ENCODE results near the gene TIMM22. TPM values are rescaled to one million over a fixed set of nuclear protein-coding genes. Genes with fewer than 3 reads are reported as not detected.

The TIMM22 gene
- total RNA-seq, 1 donor from 2014 or later = 9.1 TPM

GRCh38 chr17:979539-980405 lies 17.2 kb upstream of the TIMM22 start, which contains the start of gene NXN:
NXN (minus strand) TSS chr17:979776.
- Histone ChIP-seq H3K9me3 (no peaks in the 10 kb centered on the region), H3K36me3 (no peaks in the 10 kb centered on the region), H3K27ac (peak within 1 kb of the TSS; percentile 74), H3K27me3 (ENCODE audit: low read depth) (no peaks in the 10 kb centered on the region), H3K4me1 (peaks cover 48% of the 10 kb centered on the region), H3K4me3 (peak within 1 kb of the TSS; percentile 72)
- DNase-seq = peak; percentile 89
- intact Hi-C loops (cut with DNase I) = no loop called here
- peak; percentile 95 to 98 for ATAC-seq
- TF ChIP-seq, protein P1, sequence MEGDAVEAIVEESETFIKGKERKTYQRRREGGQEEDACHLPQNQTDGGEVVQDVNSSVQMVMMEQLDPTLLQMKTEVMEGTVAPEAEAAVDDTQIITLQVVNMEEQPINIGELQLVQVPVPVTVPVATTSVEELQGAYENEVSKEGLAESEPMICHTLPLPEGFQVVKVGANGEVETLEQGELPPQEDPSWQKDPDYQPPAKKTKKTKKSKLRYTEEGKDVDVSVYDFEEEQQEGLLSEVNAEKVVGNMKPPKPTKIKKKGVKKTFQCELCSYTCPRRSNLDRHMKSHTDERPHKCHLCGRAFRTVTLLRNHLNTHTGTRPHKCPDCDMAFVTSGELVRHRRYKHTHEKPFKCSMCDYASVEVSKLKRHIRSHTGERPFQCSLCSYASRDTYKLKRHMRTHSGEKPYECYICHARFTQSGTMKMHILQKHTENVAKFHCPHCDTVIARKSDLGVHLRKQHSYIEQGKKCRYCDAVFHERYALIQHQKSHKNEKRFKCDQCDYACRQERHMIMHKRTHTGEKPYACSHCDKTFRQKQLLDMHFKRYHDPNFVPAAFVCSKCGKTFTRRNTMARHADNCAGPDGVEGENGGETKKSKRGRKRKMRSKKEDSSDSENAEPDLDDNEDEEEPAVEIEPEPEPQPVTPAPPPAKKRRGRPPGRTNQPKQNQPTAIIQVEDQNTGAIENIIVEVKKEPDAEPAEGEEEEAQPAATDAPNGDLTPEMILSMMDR (IDR thresholded peaks at IDR 0.05) = peak; percentile 8

DNA sequence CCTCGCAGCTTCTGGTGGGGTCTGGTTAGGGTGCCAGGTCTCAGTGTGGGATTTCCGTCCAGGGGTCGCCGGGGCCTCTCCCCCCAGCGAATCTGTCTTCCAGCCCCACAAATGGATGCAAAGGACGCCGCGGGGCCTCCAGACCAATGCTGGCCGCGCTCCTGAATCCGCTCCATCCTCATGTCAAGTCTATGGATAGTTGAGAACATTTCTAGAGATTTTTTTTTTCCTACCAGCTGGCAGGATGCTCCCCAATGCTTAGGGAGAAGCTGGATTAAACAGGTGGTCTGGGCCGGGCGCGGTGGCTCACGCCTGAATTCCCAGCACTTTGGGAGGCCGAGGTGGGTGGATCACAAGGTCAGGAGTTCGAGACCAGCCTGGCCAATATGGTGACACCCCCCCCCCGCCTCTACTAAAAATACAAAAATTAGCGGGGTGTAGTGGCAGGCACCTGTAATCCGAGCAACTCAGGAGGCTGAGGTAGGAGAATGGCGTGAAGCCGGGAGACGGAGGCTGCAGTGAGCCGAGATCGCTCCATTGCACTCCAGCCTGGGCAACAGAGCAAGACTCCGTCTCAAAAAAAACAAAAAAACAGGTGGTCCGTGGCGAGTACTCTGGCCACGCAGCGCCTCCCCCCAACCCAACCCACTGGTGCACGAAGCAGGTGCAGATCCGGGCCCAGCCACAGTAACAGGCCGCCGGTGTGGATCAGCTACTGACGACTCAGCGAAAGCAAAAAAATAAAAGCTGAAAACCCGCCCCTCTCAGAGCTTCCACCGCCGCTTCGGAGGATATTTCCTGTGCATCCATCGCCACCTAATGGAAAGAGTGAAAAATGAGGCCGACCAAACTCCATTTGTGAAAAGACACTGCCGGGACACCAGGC lies 16.3 kb upstream of the TIMM22 start:
- no peaks in the 10 kb centered on the region for H3K9me3 ChIP-seq
- intact Hi-C loops (cut with DNase I) = no loop called here
- peaks cover 40% of the 10 kb centered on the region for H3K4me1 ChIP-seq
- H3K36me3 ChIP-seq = no peaks in the 10 kb centered on the region
- DNase-seq (peak; percentile 78), ATAC-seq (peak; percentile 77 to 80)
- peak overlapping the region; percentile 68 for H3K27ac ChIP-seq
- TF ChIP-seq, protein P1 (IDR thresholded peaks at IDR 0.05) = peak; percentile 77
- peak overlapping the region; percentile 72 for H3K4me3 ChIP-seq
- no peaks in the 10 kb centered on the region for H3K27me3 ChIP-seq (ENCODE audit: low read depth)

- Histone ChIP-seq H3K36me3 (no peaks in the 10 kb centered on the region), H3K4me1 (peaks cover 34% of the 10 kb centered on the region), H3K4me3 (no peak overlapping the region), H3K27me3 (ENCODE audit: low read depth) (no peaks in the 10 kb centered on the region), H3K27ac (no peak overlapping the region), H3K9me3 (no peaks in the 10 kb centered on the region)
- ATAC-seq (no peak), DNase-seq (no peak)
- intact Hi-C loops (cut with DNase I) = no loop called here
- TF ChIP-seq, protein P1 (IDR thresholded peaks at IDR 0.05) = no peak
Observed at GRCh38 chr17:981292-981658, 15.7 kb upstream of the TIMM22 start.

- DNase-seq (no peak), ATAC-seq (no peak)
- no peaks in the 10 kb centered on the region for H3K27me3 ChIP-seq (ENCODE audit: low read depth)
- H3K4me1 ChIP-seq = peaks cover 17% of the 10 kb centered on the region
- no peaks in the 10 kb centered on the region for H3K36me3 ChIP-seq
- TF ChIP-seq, protein P1 (IDR thresholded peaks at IDR 0.05) = no peak
- no peak overlapping the region for H3K27ac ChIP-seq
- H3K4me3 ChIP-seq = no peak overlapping the region
- intact Hi-C loops (cut with DNase I) = no loop called here
- H3K9me3 ChIP-seq = no peaks in the 10 kb centered on the region
Observed at GRCh38 chr17:983921-984320, 13.0 kb upstream of the TIMM22 start.

- H3K27me3 ChIP-seq (ENCODE audit: low read depth) = no peaks in the 10 kb centered on the region
- no peak overlapping the region for H3K27ac ChIP-seq
- no peak overlapping the region for H3K4me3 ChIP-seq
- ATAC-seq = no peak
- H3K9me3 ChIP-seq = no peaks in the 10 kb centered on the region
- H3K4me1 ChIP-seq = peaks cover under 1% of the 10 kb centered on the region
- no peak for DNase-seq
- intact Hi-C loops (cut with DNase I) = no loop called here
- TF ChIP-seq, protein P1 (IDR thresholded peaks at IDR 0.05) = no peak
- no peaks in the 10 kb centered on the region for H3K36me3 ChIP-seq
Observed at GRCh38 chr17:986322-986929, 10.5 kb upstream of the TIMM22 start.

All from lower lobe of right lung (tissue), 2 donors.